ENCODE data around the gene METRNL. TPM values are rescaled to one million over a fixed set of nuclear protein-coding genes. Genes with fewer than 3 reads are reported as not detected.

Gene METRNL
- polyA plus RNA-seq, 1 donor from 2014 or later: 15.1 TPM

GRCh38 chr17:83064021-83064731 lies 15.2 kb upstream of the METRNL start:
- H3K27ac ChIP-seq (ENCODE audit: low read length): no peak overlapping the region
- H4K20me1 ChIP-seq (ENCODE audit: insufficient read depth): no peaks in the 10 kb centered on the region
- H3K9me2 ChIP-seq (ENCODE audit: insufficient read depth, low read length): no peaks in the 10 kb centered on the region
- H2AFZ ChIP-seq (ENCODE audit: low read depth, low read length): no peak overlapping the region
- no peak for TF ChIP-seq CTCF (IDR thresholded peaks at IDR 0.05; ENCODE audit: poor library complexity, severe bottlenecking)
- TF ChIP-seq SMC3 (conservative IDR thresholded peaks at IDR 0.05; ENCODE audit: poor library complexity): no peak
- TF ChIP-seq MXI1 (conservative IDR thresholded peaks at IDR 0.05; ENCODE audit: poor library complexity, severe bottlenecking): no peak
- no peak for TF ChIP-seq POLR2AphosphoS5 (IDR thresholded peaks at IDR 0.05)
- TF ChIP-seq EZH2 (IDR thresholded peaks at IDR 0.05; ENCODE audit: borderline replicate concordance, insufficient read depth, low read length, poor library complexity, severe bottlenecking): no peak
- TF ChIP-seq EP300 (conservative IDR thresholded peaks at IDR 0.05; ENCODE audit: poor library complexity, severe bottlenecking): no peak
- no peak for TF ChIP-seq RAD21 (conservative IDR thresholded peaks at IDR 0.05)
- no peak for TF ChIP-seq REST (IDR thresholded peaks at IDR 0.05; ENCODE audit: borderline replicate concordance)
- no peak for TF ChIP-seq TAF1 (IDR thresholded peaks at IDR 0.05; ENCODE audit: low read depth)
- no peak overlapping the region for H3K4me2 ChIP-seq (ENCODE audit: low read length)
- H3F3A ChIP-seq (ENCODE audit: insufficient read depth, low read length, poor library complexity, severe bottlenecking): no peaks in the 10 kb centered on the region
- no peaks in the 10 kb centered on the region for H3K36me3 ChIP-seq (ENCODE audit: insufficient read depth, low read length)
- H3K9ac ChIP-seq (ENCODE audit: low read length): no peak overlapping the region
- H3K9me3 ChIP-seq (ENCODE audit: low read length): no peaks in the 10 kb centered on the region
- H3K79me2 ChIP-seq (replicated peaks; ENCODE audit: insufficient read depth, low read length): no peaks in the 10 kb centered on the region
- H3K27me3 ChIP-seq (ENCODE audit: insufficient read depth, low read depth, low read length): no peaks in the 10 kb centered on the region
- H3K4me3 ChIP-seq (ENCODE audit: low read length): no peak overlapping the region

- Histone ChIP-seq H3K9me2 (ENCODE audit: insufficient read depth, low read length) (no peaks in the 10 kb centered on the region), H3K27ac (ENCODE audit: low read length) (no peak overlapping the region), H3K9ac (ENCODE audit: low read length) (no peak overlapping the region), H3K27me3 (ENCODE audit: insufficient read depth, low read depth, low read length) (no peaks in the 10 kb centered on the region), H3K4me2 (ENCODE audit: low read length) (no peak overlapping the region), H3F3A (ENCODE audit: insufficient read depth, low read length, poor library complexity, severe bottlenecking) (no peaks in the 10 kb centered on the region), H3K9me3 (ENCODE audit: low read length) (no peaks in the 10 kb centered on the region), H3K4me3 (ENCODE audit: low read length) (no peak overlapping the region), H3K36me3 (ENCODE audit: insufficient read depth, low read length) (no peaks in the 10 kb centered on the region), H4K20me1 (ENCODE audit: insufficient read depth) (no peaks in the 10 kb centered on the region), H2AFZ (ENCODE audit: low read depth, low read length) (no peak overlapping the region), H3K79me2 (replicated peaks; ENCODE audit: insufficient read depth, low read length) (no peaks in the 10 kb centered on the region)
- TF ChIP-seq RAD21 (conservative IDR thresholded peaks at IDR 0.05) (no peak), CTCF (IDR thresholded peaks at IDR 0.05; ENCODE audit: poor library complexity, severe bottlenecking) (no peak), MXI1 (conservative IDR thresholded peaks at IDR 0.05; ENCODE audit: poor library complexity, severe bottlenecking) (no peak), REST (IDR thresholded peaks at IDR 0.05; ENCODE audit: borderline replicate concordance) (no peak), EZH2 (IDR thresholded peaks at IDR 0.05; ENCODE audit: borderline replicate concordance, insufficient read depth, low read length, poor library complexity, severe bottlenecking) (no peak), TAF1 (IDR thresholded peaks at IDR 0.05; ENCODE audit: low read depth) (no peak), EP300 (conservative IDR thresholded peaks at IDR 0.05; ENCODE audit: poor library complexity, severe bottlenecking) (no peak), POLR2AphosphoS5 (IDR thresholded peaks at IDR 0.05) (no peak), SMC3 (conservative IDR thresholded peaks at IDR 0.05; ENCODE audit: poor library complexity) (no peak)
Measured at GRCh38 chr17:83064732-83065659, 14.4 kb upstream of the METRNL start.
